Naive thymus-derived CD4-positive, alpha-beta T cell (primary cell): ENCODE results near the gene IL36A. TPM values are rescaled to one million over a fixed set of nuclear protein-coding genes. Genes with fewer than 3 reads are reported as not detected.

Source experiments
- ATAC-seq: fragments of 150-1000 bp; cut with Tn5 transposase; 2 replicates; pipeline ENCODE4 v1.10.0; 2021; ENCODE audit warnings: mild to moderate bottlenecking, moderate library complexity
- CTCF ChIA-PET: fragments of 350-600 bp; sonication (Branson Sonifier 250); formaldehyde crosslinking; loops from one replicate; lab custom pipeline; 2021; ENCODE audit warnings: antibody characterized with exemption; lab: Charles Lee
- POLR2A ChIA-PET: fragments of 350-600 bp; sonication (Branson Sonifier 250); formaldehyde crosslinking; loops from one replicate; lab custom pipeline; 2021; ENCODE audit warnings: antibody characterized with exemption, inconsistent platforms; lab: Charles Lee
- DNase-seq, 9 donors: peaks; one replicate each; pipeline versions ENCODE4 v3.0.0 to v3.0.0-alpha.2; 2020 to 2022; ENCODE audit warnings: mixed read lengths in 1 of 9
- H3K27ac ChIP-seq: one replicate; pipeline ENCODE4 v1.7.0; 2013; ENCODE audit warnings: mild to moderate bottlenecking, low read depth, low read length, moderate library complexity
- H3K27me3 ChIP-seq, 2 donors: one replicate each; pipeline ENCODE4 v1.7.0; 2013; ENCODE audit warnings: low read length in 2 of 2, mild to moderate bottlenecking in 2 of 2, moderate library complexity in 2 of 2; ENCODE audit not compliant: control insufficient read depth in 2 of 2, insufficient read depth in 2 of 2
- H3K36me3 ChIP-seq, 3 experiments: 1 replicate in 2 of 3; 2 replicates in 1 of 3; pipeline ENCODE4 v1.7.0; 2013; ENCODE audit warnings: low read length in 3 of 3, mild to moderate bottlenecking in 3 of 3, moderate library complexity in 1 of 3; ENCODE audit not compliant: insufficient read depth in 3 of 3, control insufficient read depth in 2 of 3
- H3K4me1 ChIP-seq, 2 donors: one replicate each; pipeline ENCODE4 v1.7.0; 2013; ENCODE audit warnings: low read length in 2 of 2, mild to moderate bottlenecking in 2 of 2, moderate library complexity in 1 of 2; ENCODE audit not compliant: control insufficient read depth in 2 of 2, insufficient read depth in 2 of 2
- H3K4me3 ChIP-seq: 2 replicates; pipeline ENCODE4 v1.7.0; 2013; ENCODE audit warnings: mild to moderate bottlenecking, low read length
- H3K9me3 ChIP-seq, 3 experiments: 1 replicate in 2 of 3; 2 replicates in 1 of 3; pipeline ENCODE4 v1.7.0; 2013; ENCODE audit warnings: low read length in 3 of 3; ENCODE audit not compliant: control insufficient read depth in 2 of 3
- H3K27ac Mint-ChIP-seq, 9 donors: one replicate each; pipeline ENCODE4 v1.8.0; 2020 to 2022; ENCODE audit warnings: mixed read lengths in 9 of 9, mild to moderate bottlenecking in 8 of 9, moderate library complexity in 5 of 9, inconsistent platforms in 2 of 9
- H3K27me3 Mint-ChIP-seq, 5 donors: one replicate each; pipeline ENCODE4 v1.8.0; 2021 to 2022; ENCODE audit warnings: mixed read lengths in 5 of 5, mild to moderate bottlenecking in 1 of 5
- H3K36me3 Mint-ChIP-seq, 5 donors: one replicate each; pipeline ENCODE4 v1.8.0; 2020 to 2022; ENCODE audit warnings: mixed read lengths in 5 of 5, mild to moderate bottlenecking in 3 of 5, inconsistent platforms in 1 of 5
- H3K4me1 Mint-ChIP-seq, 7 donors: one replicate each; pipeline ENCODE4 v1.8.0; 2020 to 2022; ENCODE audit warnings: mixed read lengths in 7 of 7, mild to moderate bottlenecking in 3 of 7, inconsistent platforms in 1 of 7
- H3K4me3 Mint-ChIP-seq, 10 donors: one replicate each; pipeline ENCODE4 v1.8.0; 2020 to 2022; ENCODE audit warnings: mild to moderate bottlenecking in 10 of 10, mixed read lengths in 10 of 10, moderate library complexity in 6 of 10, inconsistent platforms in 2 of 10
- H3K9me3 Mint-ChIP-seq, 11 donors: one replicate each; pipeline ENCODE4 v1.8.0; 2020 to 2022; ENCODE audit warnings: mixed read lengths in 11 of 11, mild to moderate bottlenecking in 4 of 11, inconsistent platforms in 1 of 11, moderate library complexity in 1 of 11
- intact Hi-C, 2 donors: fragments of 100-400 bp; cut with micrococcal nuclease; formaldehyde crosslinking; loops; one replicate each; pipeline ENCODE4 v1.15.1; 2023
- polyA plus RNA-seq, 2 donors: library from polyadenylated mRNA; unstranded; fragments of 300-500 nt; fragmentation: Illumina TruSeq; gene quantifications; one replicate each; pipeline ENCODE4 v1.2.3, GENCODE V29; 2021
- total RNA-seq, 6 experiments: library from RNA in 5 of 6; stranded (reverse) in 5 of 6; gene quantifications; 1 replicate in 5 of 6; 2 replicates in 1 of 6; pipeline ENCODE4 v1.2.3 and lab custom pipeline; 2021 to 2026

The IL36A gene
- total and polyA plus RNA-seq, 7 experiments from 2014 or later: 0.44 to 1.8 (median 1.5) TPM; not detected in 1

DNA sequence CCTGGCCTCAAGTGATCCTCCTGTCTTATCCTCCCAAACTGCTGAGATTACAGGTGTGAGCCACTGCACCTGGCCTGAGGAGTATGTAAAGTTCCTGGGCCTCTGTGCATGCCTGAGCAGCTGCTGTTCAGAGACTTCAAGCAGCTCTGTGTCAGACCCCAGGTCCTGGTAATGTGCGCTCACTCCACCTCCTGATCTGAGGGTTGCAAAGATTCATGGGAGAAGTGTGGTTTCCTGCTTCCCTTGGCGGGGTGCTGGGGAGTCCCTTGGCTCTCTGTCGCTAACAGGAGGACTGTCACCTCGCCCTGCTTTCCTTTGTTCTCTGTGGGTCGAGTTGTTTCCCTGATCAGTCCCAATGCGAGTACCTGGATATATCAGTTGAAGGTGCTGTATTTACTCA lies 8.6 kb upstream of the IL36A start:
- Mint-ChIP-seq H3K27ac (peak overlapping the region; percentile 88 to 100 (median 97)), H3K27me3 (peaks cover 0 to 16% (median 0%) of the 10 kb centered on the region in 5 donors), H3K9me3 (peaks cover 14 to 61% (median 37%) of the 10 kb centered on the region in 11 donors), H3K36me3 (peaks cover 24 to 51% (median 29%) of the 10 kb centered on the region in 5 donors), H3K4me3 (peak overlapping the region; percentile 51 to 83 (median 71)), H3K4me1 (peaks cover 29 to 73% (median 62%) of the 10 kb centered on the region in 7 donors)
- Histone ChIP-seq H3K4me3 (peak overlapping the region; percentile 20), H3K4me1 (peaks cover 13 to 49% of the 10 kb centered on the region in 2 donors), H3K27ac (peak overlapping the region; percentile 74), H3K9me3 (peaks cover 0 to 29% (median 0%) of the 10 kb centered on the region in 3 experiments), H3K27me3 (no peaks in the 10 kb centered on the region), H3K36me3 (no peaks in the 10 kb centered on the region)
- intact Hi-C loops: loop anchor here (1.0 to 10.0 kb wide), 9 partner anchors 11 to 362 kb away; partner anchors contain the start of gene PSD4 (in 1 of the 2)
- ChIA-PET CTCF (interaction anchor here (0.7 to 1.7 kb wide), 3 partner anchors 11 to 38 kb away, joined by 3 to 9 read pairs (median 4); no protein-coding TSS in a partner anchor), POLR2A (interaction anchor here (0.7 to 2.2 kb wide), 2 partner anchors 11 to 178 kb away, joined by 3 to 35 read pairs; no protein-coding TSS in a partner anchor)
- peak; percentile 35 to 92 (median 90) for DNase-seq
- ATAC-seq: peak; percentile 99

DNA sequence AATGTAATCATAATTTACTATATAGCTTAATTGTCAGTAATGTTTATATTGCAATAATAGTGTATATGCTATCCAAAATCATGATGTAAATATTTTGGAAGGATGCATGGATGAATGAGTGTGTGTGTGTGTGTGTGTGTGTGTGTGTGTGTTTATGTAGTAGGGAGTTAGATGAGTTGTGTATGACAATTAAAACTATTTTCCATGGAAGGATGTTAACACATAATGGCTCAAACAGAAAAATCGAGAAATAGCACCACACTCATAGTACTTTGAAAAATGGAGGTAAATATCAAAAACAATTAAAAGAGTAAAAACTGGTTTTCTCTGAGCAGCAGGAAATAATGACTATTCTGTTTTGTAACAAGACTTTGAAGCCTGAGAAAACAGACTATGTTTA lies 8.1 kb upstream of the IL36A start:
- peak in 4 of 9 donors; percentile 10 to 40 (median 28) for DNase-seq
- intact Hi-C loops: loop anchor here (2.0 to 10.0 kb wide), 7 partner anchors 16 to 362 kb away; partner anchors contain the start of gene PSD4 (in 1 of the 2)
- peak overlapping the region; percentile 74 for H3K27ac ChIP-seq
- no peaks in the 10 kb centered on the region for H3K27me3 ChIP-seq
- H3K9me3 Mint-ChIP-seq: peaks cover 16 to 60% (median 37%) of the 10 kb centered on the region in 11 donors
- H3K4me3 Mint-ChIP-seq: peak overlapping the region; percentile 51 to 83 (median 71)
- H3K4me3 ChIP-seq: peak overlapping the region; percentile 20
- H3K4me1 Mint-ChIP-seq: peaks cover 29 to 73% (median 62%) of the 10 kb centered on the region in 7 donors
- H3K4me1 ChIP-seq: peaks cover 13 to 49% of the 10 kb centered on the region in 2 donors
- peaks cover 23 to 50% (median 32%) of the 10 kb centered on the region in 5 donors for H3K36me3 Mint-ChIP-seq
- ChIA-PET CTCF (interaction anchor here (0.7 to 1.5 kb wide), 2 partner anchors 12 to 18 kb away, joined by 3 to 4 read pairs; no protein-coding TSS in a partner anchor), POLR2A (interaction anchor here (0.7 to 2.2 kb wide), 4 partner anchors 12 to 178 kb away, joined by 3 to 35 read pairs (median 3); no protein-coding TSS in a partner anchor)
- H3K9me3 ChIP-seq: peaks cover 0 to 29% (median 0%) of the 10 kb centered on the region in 3 experiments
- H3K27ac Mint-ChIP-seq: peak overlapping the region; percentile 88 to 100 (median 97)
- no peak for ATAC-seq
- peaks cover 0 to 12% (median 0%) of the 10 kb centered on the region in 5 donors for H3K27me3 Mint-ChIP-seq
- no peaks in the 10 kb centered on the region for H3K36me3 ChIP-seq

DNA sequence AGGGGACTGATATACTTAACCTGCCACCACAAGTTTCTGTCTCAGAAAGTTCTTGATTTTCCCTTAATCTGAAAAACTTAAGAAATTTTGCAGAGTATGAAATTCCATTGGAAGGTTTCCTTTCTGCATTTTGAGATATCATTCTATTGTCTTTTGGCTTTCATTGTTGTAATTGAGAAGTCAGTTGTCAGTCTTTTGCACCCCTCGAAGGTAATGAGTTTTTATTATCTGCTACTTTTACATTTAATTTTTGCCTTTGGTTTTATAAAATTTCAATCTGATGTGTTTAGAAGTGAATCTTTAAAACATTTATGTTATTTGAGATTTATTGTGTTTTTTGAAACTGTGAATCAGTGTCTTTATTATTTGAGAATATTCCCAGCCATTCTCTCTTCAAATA lies 4.8 kb upstream of the IL36A start:
- Mint-ChIP-seq H3K27ac (peak overlapping the region in 3 of 9 donors; percentile 60 to 79 (median 67)), H3K4me1 (peaks cover 16 to 43% (median 37%) of the 10 kb centered on the region in 7 donors), H3K4me3 (no peak overlapping the region), H3K36me3 (peaks cover 14 to 33% (median 28%) of the 10 kb centered on the region in 5 donors), H3K27me3 (peaks cover 0 to 6% (median 0%) of the 10 kb centered on the region in 5 donors), H3K9me3 (peaks cover 13 to 43% (median 31%) of the 10 kb centered on the region in 11 donors)
- intact Hi-C loops: no loop called here
- H3K36me3 ChIP-seq: no peaks in the 10 kb centered on the region
- no peaks in the 10 kb centered on the region for H3K27me3 ChIP-seq
- peaks cover 0 to 24% (median 0%) of the 10 kb centered on the region in 3 experiments for H3K9me3 ChIP-seq
- ChIA-PET CTCF (no interaction called here), POLR2A (no interaction called here)
- DNase-seq (no peak), ATAC-seq (no peak)
- H3K27ac ChIP-seq: no peak overlapping the region
- H3K4me1 ChIP-seq: peaks cover 13 to 22% of the 10 kb centered on the region in 2 donors
- H3K4me3 ChIP-seq: no peak overlapping the region

DNA sequence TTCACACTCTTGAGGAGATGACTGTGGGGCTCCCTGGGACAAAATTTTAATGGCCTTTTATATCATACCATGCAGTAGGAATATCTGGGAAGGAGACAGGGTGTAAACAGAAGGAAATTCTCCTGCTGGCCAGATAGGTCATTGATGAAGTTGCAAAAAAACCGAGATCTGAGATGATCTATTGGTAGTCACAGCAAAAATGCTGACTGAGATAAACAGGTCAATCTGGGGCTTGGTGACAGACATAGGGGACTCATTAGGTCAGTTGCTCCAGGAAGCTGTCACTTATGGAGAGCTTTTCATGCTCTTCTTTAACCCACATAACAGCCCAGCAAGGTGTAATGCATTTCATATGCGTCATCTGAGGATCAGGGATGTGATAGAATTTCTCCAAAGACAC lies 2.6 kb upstream of the IL36A start:
- ChIA-PET CTCF (no interaction called here), POLR2A (interaction anchor here (1.1 kb wide), 1 partner anchor 18 kb away, joined by 3 read pairs; no protein-coding TSS in a partner anchor)

DNA sequence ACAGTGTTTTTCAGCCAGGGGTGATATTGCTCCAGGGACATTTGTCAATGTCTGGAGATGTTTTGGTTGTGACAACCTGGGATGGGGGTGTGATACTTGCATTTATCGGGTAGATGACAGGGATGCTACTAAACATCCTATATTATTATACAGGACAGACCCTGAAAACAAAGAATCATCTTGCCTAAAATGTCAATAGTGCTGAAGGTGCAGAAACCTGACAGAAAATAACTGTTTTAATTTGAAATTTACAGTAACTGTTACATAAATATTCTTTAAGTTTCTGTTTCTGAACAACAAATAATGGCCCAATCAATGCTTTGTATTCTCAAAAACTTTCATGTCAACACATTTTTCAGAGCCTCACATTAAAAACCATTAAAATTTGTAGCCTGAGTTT lies 2.0 kb downstream of the IL36A start:
- intact Hi-C loops: no loop called here
- POLR2A ChIA-PET: no interaction called here
- H3K27ac Mint-ChIP-seq: no peak overlapping the region

More for the DNA sequence above, 2.6 kb upstream of the IL36A start:
- no peaks in the 10 kb centered on the region for H3K36me3 ChIP-seq
- no peak for ATAC-seq
- no peak overlapping the region for H3K4me3 Mint-ChIP-seq
- H3K27me3 ChIP-seq: no peaks in the 10 kb centered on the region
- peaks cover 0 to 6% (median 0%) of the 10 kb centered on the region in 5 donors for H3K27me3 Mint-ChIP-seq
- H3K4me1 Mint-ChIP-seq: peaks cover under 1 to 26% (median 18%) of the 10 kb centered on the region in 7 donors
- no peak overlapping the region for H3K27ac ChIP-seq
- DNase-seq: no peak
- peaks cover 0 to 3% of the 10 kb centered on the region in 2 donors for H3K4me1 ChIP-seq
- intact Hi-C loops: no loop called here
- no peak overlapping the region for H3K4me3 ChIP-seq
- H3K9me3 Mint-ChIP-seq: peaks cover 13 to 43% (median 31%) of the 10 kb centered on the region in 11 donors
- H3K27ac Mint-ChIP-seq: no peak overlapping the region
- peaks cover 0 to 24% (median 0%) of the 10 kb centered on the region in 3 experiments for H3K9me3 ChIP-seq
- H3K36me3 Mint-ChIP-seq: peaks cover 14 to 33% (median 32%) of the 10 kb centered on the region in 5 donors

DNA sequence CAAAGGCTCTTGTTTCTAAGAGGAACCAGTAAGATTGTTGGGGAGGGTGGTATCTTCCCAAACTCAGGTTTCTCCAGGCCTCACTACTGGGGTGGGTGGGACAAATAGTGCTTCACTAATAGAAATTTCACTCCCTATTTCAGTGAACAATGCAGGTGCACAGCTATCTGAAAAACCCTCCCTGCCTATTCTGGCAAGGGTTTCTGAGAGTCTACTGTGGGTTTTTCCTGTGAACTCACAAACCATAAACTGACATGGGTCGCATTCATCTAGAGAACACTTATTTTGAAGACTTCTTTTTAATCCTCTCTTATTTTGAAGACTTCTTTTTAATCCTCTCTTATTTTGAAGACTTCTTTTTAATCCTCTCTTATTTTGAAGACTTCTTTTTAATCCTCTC lies 4.4 kb downstream of the IL36A start:
- ChIA-PET POLR2A (interaction anchor here (1.0 kb wide), 1 partner anchor 17 kb away, joined by 5 read pairs; no protein-coding TSS in a partner anchor), CTCF (no interaction called here)
- Mint-ChIP-seq H3K27ac (peak overlapping the region in 1 of 9 donors; percentile 71), H3K27me3 (peaks cover 0 to 27% (median 3%) of the 10 kb centered on the region in 5 donors), H3K4me1 (peaks cover 0 to 20% (median 13%) of the 10 kb centered on the region in 7 donors), H3K9me3 (peaks cover 0 to 7% (median 0%) of the 10 kb centered on the region in 11 donors), H3K4me3 (peak overlapping the region in 1 of 10 donors; percentile 45), H3K36me3 (peaks cover 0 to 9% (median 0%) of the 10 kb centered on the region in 5 donors)
- DNase-seq: no peak
- Histone ChIP-seq H3K4me3 (no peak overlapping the region), H3K27ac (no peak overlapping the region), H3K27me3 (no peaks in the 10 kb centered on the region), H3K9me3 (no peaks in the 10 kb centered on the region), H3K36me3 (no peaks in the 10 kb centered on the region), H3K4me1 (peaks cover 0 to 5% of the 10 kb centered on the region in 2 donors)
- intact Hi-C loops: no loop called here
- no peak for ATAC-seq

More for the DNA sequence above, 2.0 kb downstream of the IL36A start:
- Mint-ChIP-seq H3K4me1 (peaks cover 0 to 20% (median 13%) of the 10 kb centered on the region in 7 donors), H3K27me3 (peaks cover 0 to 14% (median 0%) of the 10 kb centered on the region in 5 donors), H3K36me3 (peaks cover 0 to 9% (median 0%) of the 10 kb centered on the region in 5 donors), H3K4me3 (no peak overlapping the region), H3K9me3 (peaks cover 0 to 10% (median 0%) of the 10 kb centered on the region in 11 donors)
- DNase-seq (no peak), ATAC-seq (no peak)
- Histone ChIP-seq H3K9me3 (no peaks in the 10 kb centered on the region), H3K27me3 (no peaks in the 10 kb centered on the region), H3K4me1 (peaks cover 0 to 5% of the 10 kb centered on the region in 2 donors), H3K36me3 (no peaks in the 10 kb centered on the region), H3K27ac (no peak overlapping the region), H3K4me3 (no peak overlapping the region)
- CTCF ChIA-PET: no interaction called here
